ENCODE data around the gene JARID2. TPM values are rescaled to one million over a fixed set of nuclear protein-coding genes. Genes with fewer than 3 reads are reported as not detected.

The JARID2 gene
- total and polyA plus RNA-seq, 9 of the 15 experiments (the other 6 are each of a cell fraction or from before 2014, with no cell fraction given), result 5.0 to 29.0 (median 15.6) TPM

DNA sequence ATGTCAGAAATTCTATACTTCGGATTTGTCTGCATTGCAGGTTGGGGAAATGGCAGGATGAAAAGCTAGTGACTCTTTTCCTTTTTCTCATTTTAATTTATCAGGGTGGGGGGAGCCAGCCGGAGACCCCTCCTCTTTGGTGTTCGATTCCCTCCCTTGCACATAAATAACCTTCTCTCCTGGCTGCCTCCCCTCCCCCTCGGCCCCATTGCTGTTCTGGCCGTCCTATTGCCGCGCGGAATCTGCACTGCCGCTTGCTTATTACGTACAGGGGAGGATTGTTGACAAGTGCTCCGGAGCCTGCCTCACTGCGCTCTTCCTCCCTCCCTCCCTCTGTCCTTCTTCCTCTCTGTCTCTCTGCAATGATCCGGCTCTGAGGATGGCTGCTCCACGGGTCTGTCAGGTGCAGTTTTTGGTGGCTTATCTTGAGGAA is 154.7 kb downstream of the JARID2 start (continued):
- TF ChIP-seq, protein P1, sequence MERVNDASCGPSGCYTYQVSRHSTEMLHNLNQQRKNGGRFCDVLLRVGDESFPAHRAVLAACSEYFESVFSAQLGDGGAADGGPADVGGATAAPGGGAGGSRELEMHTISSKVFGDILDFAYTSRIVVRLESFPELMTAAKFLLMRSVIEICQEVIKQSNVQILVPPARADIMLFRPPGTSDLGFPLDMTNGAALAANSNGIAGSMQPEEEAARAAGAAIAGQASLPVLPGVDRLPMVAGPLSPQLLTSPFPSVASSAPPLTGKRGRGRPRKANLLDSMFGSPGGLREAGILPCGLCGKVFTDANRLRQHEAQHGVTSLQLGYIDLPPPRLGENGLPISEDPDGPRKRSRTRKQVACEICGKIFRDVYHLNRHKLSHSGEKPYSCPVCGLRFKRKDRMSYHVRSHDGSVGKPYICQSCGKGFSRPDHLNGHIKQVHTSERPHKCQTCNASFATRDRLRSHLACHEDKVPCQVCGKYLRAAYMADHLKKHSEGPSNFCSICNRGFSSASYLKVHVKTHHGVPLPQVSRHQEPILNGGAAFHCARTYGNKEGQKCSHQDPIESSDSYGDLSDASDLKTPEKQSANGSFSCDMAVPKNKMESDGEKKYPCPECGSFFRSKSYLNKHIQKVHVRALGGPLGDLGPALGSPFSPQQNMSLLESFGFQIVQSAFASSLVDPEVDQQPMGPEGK (CRISPR knock-in tag; IDR thresholded peaks at IDR 0.05; ENCODE audit: borderline replicate concordance), result no peak
- 0 out of 2 replicates have a peak, but pooled peaks have one; percentile 18 for TF ChIP-seq TRIM28 (IDR thresholded peaks at IDR 0.05)
- TF ChIP-seq NBN (IDR thresholded peaks at IDR 0.05; ENCODE audit: low read depth), result peak; percentile 42; the same call in 1 of the 2 replicates
- peak; percentile 24; the same call in 1 of the 2 replicates for TF ChIP-seq CXXC5 (CRISPR knock-in tag; IDR thresholded peaks at IDR 0.05)
- TF ChIP-seq KDM1A (IDR thresholded peaks at IDR 0.05), result peak in 1 of 2 experiments; percentile 5; a peak in 1 of 4 replicates
- TF ChIP-seq, protein P2, sequence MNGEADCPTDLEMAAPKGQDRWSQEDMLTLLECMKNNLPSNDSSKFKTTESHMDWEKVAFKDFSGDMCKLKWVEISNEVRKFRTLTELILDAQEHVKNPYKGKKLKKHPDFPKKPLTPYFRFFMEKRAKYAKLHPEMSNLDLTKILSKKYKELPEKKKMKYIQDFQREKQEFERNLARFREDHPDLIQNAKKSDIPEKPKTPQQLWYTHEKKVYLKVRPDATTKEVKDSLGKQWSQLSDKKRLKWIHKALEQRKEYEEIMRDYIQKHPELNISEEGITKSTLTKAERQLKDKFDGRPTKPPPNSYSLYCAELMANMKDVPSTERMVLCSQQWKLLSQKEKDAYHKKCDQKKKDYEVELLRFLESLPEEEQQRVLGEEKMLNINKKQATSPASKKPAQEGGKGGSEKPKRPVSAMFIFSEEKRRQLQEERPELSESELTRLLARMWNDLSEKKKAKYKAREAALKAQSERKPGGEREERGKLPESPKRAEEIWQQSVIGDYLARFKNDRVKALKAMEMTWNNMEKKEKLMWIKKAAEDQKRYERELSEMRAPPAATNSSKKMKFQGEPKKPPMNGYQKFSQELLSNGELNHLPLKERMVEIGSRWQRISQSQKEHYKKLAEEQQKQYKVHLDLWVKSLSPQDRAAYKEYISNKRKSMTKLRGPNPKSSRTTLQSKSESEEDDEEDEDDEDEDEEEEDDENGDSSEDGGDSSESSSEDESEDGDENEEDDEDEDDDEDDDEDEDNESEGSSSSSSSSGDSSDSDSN (IDR thresholded peaks at IDR 0.05; ENCODE audit: borderline replicate concordance in 1 of 2, low read depth in 2 of 2, low read length in 2 of 2), result peak; percentile 51 to 58; a peak in 2 of 4 replicates
- no peak for TF ChIP-seq PURB (CRISPR knock-in tag; IDR thresholded peaks at IDR 0.05; ENCODE audit: low read depth)
- TF ChIP-seq STAG1 (CRISPR knock-in tag; IDR thresholded peaks at IDR 0.05; ENCODE audit: borderline replicate concordance), result no peak
- TF ChIP-seq ADNP (tag; IDR thresholded peaks at IDR 0.05), result no peak

Measured in K562 (cell line).